Measurements from ENCODE around the gene TMEM108. TPM values are rescaled to one million over a fixed set of nuclear protein-coding genes. Genes with fewer than 3 reads are reported as not detected.

The TMEM108 gene
- total RNA-seq, 1 experiment from 2014 or later, result not detected

DNA sequence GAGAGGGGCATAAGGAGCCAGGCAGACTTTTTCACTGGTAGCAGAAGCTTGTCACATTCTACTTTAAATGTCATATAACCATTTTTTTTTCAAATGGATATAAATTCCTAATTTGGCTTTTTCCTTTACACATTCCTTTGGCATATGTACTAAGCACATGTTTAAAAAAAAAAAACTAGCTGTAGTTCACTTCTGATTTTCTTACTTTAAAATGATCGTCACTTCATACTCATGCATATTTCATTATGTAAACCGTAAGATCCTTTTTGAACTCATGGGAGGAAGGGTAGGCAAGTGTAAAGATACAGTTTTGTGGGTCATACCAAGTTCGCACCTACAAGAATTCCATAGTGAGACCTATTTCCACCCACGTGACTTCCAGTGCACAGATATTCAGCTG, 316.5 kb downstream of the TMEM108 start:
- H3K4me3 Mint-ChIP-seq (ENCODE audit: unreplicated experiment), result no peak overlapping the region
- H3K36me3 Mint-ChIP-seq (ENCODE audit: insufficient read depth, unreplicated experiment), result no peaks in the 10 kb centered on the region
- H3K4me1 Mint-ChIP-seq (ENCODE audit: low read depth, unreplicated experiment), result no peaks in the 10 kb centered on the region
- ChIA-PET CTCF (no interaction called here), POLR2A (no interaction called here)
- no peak for TF ChIP-seq CTCF (IDR thresholded peaks at IDR 0.05; ENCODE audit: insufficient read depth in 1 of 2, low read depth in 1 of 2, low read length in 1 of 2, severe bottlenecking in 1 of 2, unreplicated experiment in 1 of 2)
- no TSS peak for BruUV-seq (replicated peaks)
- no peak for DNase-seq
- H3K27me3 ChIP-seq (replicated peaks; ENCODE audit: control insufficient read depth, insufficient read depth, low read length), result peaks cover 1% of the 10 kb centered on the region; the same call in 1 of the 2 replicates
- no peaks in the 10 kb centered on the region for H3K4me1 ChIP-seq
- no peaks in the 10 kb centered on the region for H3K36me3 ChIP-seq (ENCODE audit: control insufficient read depth, insufficient read depth, low read length)
- H3K4me3 ChIP-seq (ENCODE audit: low read depth, low read length), result no peak overlapping the region
- intact Hi-C loops (cut with micrococcal nuclease; ENCODE audit: unreplicated experiment), result no loop called here
- no peaks in the 10 kb centered on the region for H3K9me3 Mint-ChIP-seq (ENCODE audit: unreplicated experiment)
- no peak overlapping the region for H3K27ac Mint-ChIP-seq (ENCODE audit: unreplicated experiment)
- H3K9me3 ChIP-seq, result peaks cover 9% of the 10 kb centered on the region; the same call in 1 of the 2 replicates
- peaks cover 4% of the 10 kb centered on the region for H3K27me3 Mint-ChIP-seq (ENCODE audit: insufficient read depth, unreplicated experiment)

- POLR2A ChIA-PET, result no interaction called here
- TF ChIP-seq CTCF (IDR thresholded peaks at IDR 0.05; ENCODE audit: insufficient read depth in 1 of 2, low read depth in 1 of 2, low read length in 1 of 2, severe bottlenecking in 1 of 2, unreplicated experiment in 1 of 2), result no peak
Measured at GRCh38 chr3:133360476-133360875, 322.3 kb downstream of the TMEM108 start.

GRCh38 chr3:133361011-133361410, 322.8 kb downstream of the TMEM108 start:
- no peaks in the 10 kb centered on the region for H3K36me3 ChIP-seq (ENCODE audit: control insufficient read depth, insufficient read depth, low read length)
- H3K9me3 ChIP-seq, result peaks cover 9% of the 10 kb centered on the region; the same call in 1 of the 2 replicates
- H3K4me1 ChIP-seq, result no peaks in the 10 kb centered on the region
- no peaks in the 10 kb centered on the region for H3K9me3 Mint-ChIP-seq (ENCODE audit: unreplicated experiment)
- H3K27me3 Mint-ChIP-seq (ENCODE audit: insufficient read depth, unreplicated experiment), result peaks cover 9% of the 10 kb centered on the region
- intact Hi-C loops (cut with micrococcal nuclease; ENCODE audit: unreplicated experiment), result no loop called here
- no peaks in the 10 kb centered on the region for H3K4me1 Mint-ChIP-seq (ENCODE audit: low read depth, unreplicated experiment)
- CTCF ChIA-PET, result interaction anchor here (0.7 kb wide), 1 partner anchor 38 kb away, joined by 4 read pairs; no protein-coding TSS in a partner anchor
- POLR2A ChIA-PET, result no interaction called here
- no peaks in the 10 kb centered on the region for H3K27me3 ChIP-seq (replicated peaks; ENCODE audit: control insufficient read depth, insufficient read depth, low read length)
- BruUV-seq (replicated peaks), result no TSS peak
- no peak overlapping the region for H3K4me3 ChIP-seq (ENCODE audit: low read depth, low read length)
- DNase-seq, result no peak
- TF ChIP-seq CTCF (IDR thresholded peaks at IDR 0.05; ENCODE audit: insufficient read depth in 1 of 2, low read depth in 1 of 2, low read length in 1 of 2, severe bottlenecking in 1 of 2, unreplicated experiment in 1 of 2), result no peak
- H3K27ac Mint-ChIP-seq (ENCODE audit: unreplicated experiment), result no peak overlapping the region
- H3K4me3 Mint-ChIP-seq (ENCODE audit: unreplicated experiment), result no peak overlapping the region
- no peaks in the 10 kb centered on the region for H3K36me3 Mint-ChIP-seq (ENCODE audit: insufficient read depth, unreplicated experiment)

More at GRCh38 chr3:133360476-133360875, 322.3 kb downstream of the TMEM108 start:
- Mint-ChIP-seq H3K4me1 (ENCODE audit: low read depth, unreplicated experiment) (no peaks in the 10 kb centered on the region), H3K9me3 (ENCODE audit: unreplicated experiment) (no peaks in the 10 kb centered on the region), H3K36me3 (ENCODE audit: insufficient read depth, unreplicated experiment) (no peaks in the 10 kb centered on the region), H3K27me3 (ENCODE audit: insufficient read depth, unreplicated experiment) (peaks cover 9% of the 10 kb centered on the region), H3K27ac (ENCODE audit: unreplicated experiment) (no peak overlapping the region), H3K4me3 (ENCODE audit: unreplicated experiment) (no peak overlapping the region)
- H3K4me3 ChIP-seq (ENCODE audit: low read depth, low read length), result no peak overlapping the region
- no TSS peak for BruUV-seq (replicated peaks)
- no peaks in the 10 kb centered on the region for H3K36me3 ChIP-seq (ENCODE audit: control insufficient read depth, insufficient read depth, low read length)
- DNase-seq, result no peak
- intact Hi-C loops (cut with micrococcal nuclease; ENCODE audit: unreplicated experiment), result no loop called here
- no peaks in the 10 kb centered on the region for H3K27me3 ChIP-seq (replicated peaks; ENCODE audit: control insufficient read depth, insufficient read depth, low read length)
- no peaks in the 10 kb centered on the region for H3K4me1 ChIP-seq
- peaks cover 9% of the 10 kb centered on the region; the same call in 1 of the 2 replicates for H3K9me3 ChIP-seq
- CTCF ChIA-PET, result no interaction called here

Data from Caco-2 (cell line).